Fibroblast of villous mesenchyme (primary cell): ENCODE data around the gene TYMP. TPM values are rescaled to one million over a fixed set of nuclear protein-coding genes. Genes with fewer than 3 reads are reported as not detected.

Experiments
- DNase-seq: peaks from one replicate; pipeline ENCODE4 v3.0.0-alpha.2; 2010; ENCODE audit warnings: low read depth
- H3K4me3 ChIP-seq: 2 replicates; pipeline ENCODE4 v1.5.1; 2011; ENCODE audit warnings: low read depth, mild to moderate bottlenecking, low read length
- CTCF ChIP-seq: IDR thresholded peaks from 2 replicates; pipeline ENCODE4 v1.5.1; 2012; ENCODE audit warnings: low read depth, mild to moderate bottlenecking, low read length; ENCODE audit not compliant: insufficient read depth
- total RNA-seq: library from RNA; depleted of rRNA; stranded (reverse); fragments of >200 nt; gene quantifications from 2 replicates; pipeline ENCODE4 v1.2.3, GENCODE V29; 2012

Gene TYMP
- total RNA-seq, 1 donor: 16.0 TPM

- no peak for DNase-seq
- TF ChIP-seq CTCF: no peak
- no peak overlapping the region for H3K4me3 ChIP-seq
Measured at GRCh38 chr22:50570861-50571260, 41.0 kb upstream of the TYMP start.

GRCh38 chr22:50569896-50570535, 40.2 kb upstream of the TYMP start:
- no peak for DNase-seq
- no peak overlapping the region for H3K4me3 ChIP-seq
- TF ChIP-seq CTCF: no peak

GRCh38 chr22:50569041-50569459, 39.2 kb upstream of the TYMP start:
- no peak for TF ChIP-seq CTCF

GRCh38 chr22:50568626-50569025, 38.8 kb upstream of the TYMP start:
- no peak for TF ChIP-seq CTCF

More at GRCh38 chr22:50569041-50569459, 39.2 kb upstream of the TYMP start:
- DNase-seq: no peak
- no peak overlapping the region for H3K4me3 ChIP-seq

GRCh38 chr22:50567721-50568252, 38.0 kb upstream of the TYMP start:
- no peak overlapping the region for H3K4me3 ChIP-seq
- no peak for DNase-seq
- TF ChIP-seq CTCF: no peak

More at GRCh38 chr22:50568626-50569025, 38.8 kb upstream of the TYMP start:
- DNase-seq: no peak
- no peak overlapping the region for H3K4me3 ChIP-seq

GRCh38 chr22:50564289-50564688, 34.5 kb upstream of the TYMP start:
- DNase-seq: no peak
- no peak overlapping the region for H3K4me3 ChIP-seq
- no peak for TF ChIP-seq CTCF
